ENCODE data around the gene CRISP2. TPM values are rescaled to one million over a fixed set of nuclear protein-coding genes. Genes with fewer than 3 reads are reported as not detected.

Gene CRISP2
- total RNA-seq, 1 donor from 2014 or later, result not detected

DNA sequence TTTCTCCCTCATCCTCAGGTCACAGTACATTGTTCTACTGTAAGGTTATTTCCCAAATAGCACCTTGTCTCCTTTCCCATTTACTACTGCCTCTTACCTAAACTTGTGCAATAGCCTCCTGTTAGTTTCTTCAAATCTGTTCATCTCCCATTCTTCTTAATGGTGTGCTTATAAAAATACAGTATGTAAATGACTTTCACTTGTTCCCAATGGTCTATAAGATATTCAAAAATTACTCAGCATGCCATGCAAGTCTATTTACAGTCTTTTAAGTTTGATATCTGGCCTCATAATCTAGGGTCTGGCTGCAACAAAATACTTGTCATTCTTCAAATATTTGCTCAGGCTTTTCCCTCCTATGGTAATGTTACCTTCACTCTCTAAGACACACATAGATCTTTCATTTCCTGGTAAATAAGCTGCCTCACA lies 45.2 kb downstream of the CRISP2 start:
- no peaks in the 10 kb centered on the region for H3K36me3 ChIP-seq
- no peaks in the 10 kb centered on the region for H3F3A ChIP-seq (ENCODE audit: low read depth)
- H3K9me3 ChIP-seq (ENCODE audit: low read depth), result no peaks in the 10 kb centered on the region
- H3K4me1 ChIP-seq, result no peaks in the 10 kb centered on the region
- H4K20me1 ChIP-seq (ENCODE audit: low read depth), result no peaks in the 10 kb centered on the region
- H3K4me2 ChIP-seq, result no peak overlapping the region
- TF ChIP-seq EZH2 (IDR thresholded peaks at IDR 0.05) (no peak), EZH2phosphoT487 (IDR thresholded peaks at IDR 0.05) (no peak)
- TF ChIP-seq, protein P1, sequence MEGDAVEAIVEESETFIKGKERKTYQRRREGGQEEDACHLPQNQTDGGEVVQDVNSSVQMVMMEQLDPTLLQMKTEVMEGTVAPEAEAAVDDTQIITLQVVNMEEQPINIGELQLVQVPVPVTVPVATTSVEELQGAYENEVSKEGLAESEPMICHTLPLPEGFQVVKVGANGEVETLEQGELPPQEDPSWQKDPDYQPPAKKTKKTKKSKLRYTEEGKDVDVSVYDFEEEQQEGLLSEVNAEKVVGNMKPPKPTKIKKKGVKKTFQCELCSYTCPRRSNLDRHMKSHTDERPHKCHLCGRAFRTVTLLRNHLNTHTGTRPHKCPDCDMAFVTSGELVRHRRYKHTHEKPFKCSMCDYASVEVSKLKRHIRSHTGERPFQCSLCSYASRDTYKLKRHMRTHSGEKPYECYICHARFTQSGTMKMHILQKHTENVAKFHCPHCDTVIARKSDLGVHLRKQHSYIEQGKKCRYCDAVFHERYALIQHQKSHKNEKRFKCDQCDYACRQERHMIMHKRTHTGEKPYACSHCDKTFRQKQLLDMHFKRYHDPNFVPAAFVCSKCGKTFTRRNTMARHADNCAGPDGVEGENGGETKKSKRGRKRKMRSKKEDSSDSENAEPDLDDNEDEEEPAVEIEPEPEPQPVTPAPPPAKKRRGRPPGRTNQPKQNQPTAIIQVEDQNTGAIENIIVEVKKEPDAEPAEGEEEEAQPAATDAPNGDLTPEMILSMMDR (IDR thresholded peaks at IDR 0.05), result no peak
- Mint-ChIP-seq H3K36me3 (no peaks in the 10 kb centered on the region), H3K4me3 (no peak overlapping the region), H3K4me1 (no peaks in the 10 kb centered on the region), H3K9me3 (peaks cover 9% of the 10 kb centered on the region), H3K27me3 (ENCODE audit: insufficient read depth, low read depth) (no peaks in the 10 kb centered on the region), H3K27ac (no peak overlapping the region)
- no peak overlapping the region for H3K9ac ChIP-seq
- no peak overlapping the region for H3K4me3 ChIP-seq
- no peaks in the 10 kb centered on the region for H3K27me3 ChIP-seq
- DNase-seq (ENCODE audit: low spot score), result no peak
- H2AFZ ChIP-seq (replicated peaks), result no peak overlapping the region
- H3K79me2 ChIP-seq (ENCODE audit: low read depth), result no peaks in the 10 kb centered on the region
- H3K27ac ChIP-seq, result no peak overlapping the region

DNA sequence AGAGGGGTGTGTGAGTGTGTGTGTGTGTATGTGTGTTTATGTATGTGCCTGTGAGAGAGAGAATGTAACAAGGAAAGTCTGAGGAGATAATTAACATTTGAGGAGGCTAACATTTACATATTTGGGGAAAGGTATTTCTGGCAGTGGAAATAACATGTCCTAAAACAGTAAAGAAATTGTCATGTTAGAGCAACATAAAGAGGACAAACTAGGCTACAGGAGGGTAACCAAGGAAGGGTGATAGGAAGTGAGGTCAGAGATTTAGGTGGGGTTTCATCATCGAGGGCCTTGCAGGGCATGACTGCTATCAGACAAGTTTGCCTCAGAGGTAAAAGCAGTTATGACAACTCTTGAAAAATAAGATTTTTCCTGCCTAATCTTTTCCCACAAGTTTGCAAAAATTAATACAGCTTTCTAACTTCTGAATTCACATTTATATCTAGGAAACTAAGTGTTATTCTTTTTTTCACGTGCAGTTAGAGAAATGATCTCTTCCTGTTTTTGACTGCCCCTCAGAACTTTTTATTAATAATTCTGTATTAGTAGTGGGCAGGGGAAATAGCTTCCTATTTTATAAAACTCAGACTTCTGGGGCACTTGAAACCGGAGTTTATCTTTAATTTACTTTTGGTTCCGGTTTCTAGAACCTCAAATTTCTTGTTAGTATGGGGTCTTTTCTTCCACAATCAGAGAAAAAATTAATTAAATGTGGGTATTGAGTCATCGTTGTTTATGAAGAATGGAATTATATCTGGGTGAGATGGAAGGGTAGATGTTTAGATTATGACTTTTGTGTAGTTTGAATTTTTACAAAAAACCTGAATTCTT lies 46.2 kb downstream of the CRISP2 start:
- Histone ChIP-seq H3F3A (ENCODE audit: low read depth) (no peaks in the 10 kb centered on the region), H3K9ac (no peak overlapping the region), H3K9me3 (ENCODE audit: low read depth) (no peaks in the 10 kb centered on the region), H2AFZ (replicated peaks) (peak overlapping the region; percentile 56), H3K79me2 (ENCODE audit: low read depth) (no peaks in the 10 kb centered on the region), H3K27me3 (no peaks in the 10 kb centered on the region), H3K4me2 (no peak overlapping the region), H3K27ac (no peak overlapping the region), H3K4me3 (no peak overlapping the region), H3K4me1 (no peaks in the 10 kb centered on the region), H4K20me1 (ENCODE audit: low read depth) (no peaks in the 10 kb centered on the region), H3K36me3 (no peaks in the 10 kb centered on the region)
- TF ChIP-seq, protein P1 (IDR thresholded peaks at IDR 0.05), result no peak
- no peak for TF ChIP-seq EZH2phosphoT487 (IDR thresholded peaks at IDR 0.05)
- TF ChIP-seq EZH2 (IDR thresholded peaks at IDR 0.05), result no peak
- Mint-ChIP-seq H3K36me3 (no peaks in the 10 kb centered on the region), H3K9me3 (peaks cover 6% of the 10 kb centered on the region), H3K27me3 (ENCODE audit: insufficient read depth, low read depth) (no peaks in the 10 kb centered on the region), H3K27ac (no peak overlapping the region), H3K4me3 (no peak overlapping the region), H3K4me1 (no peaks in the 10 kb centered on the region)
- no peak for DNase-seq (ENCODE audit: low spot score)

GRCh38 chr6:49666480-49666879 lies 46.9 kb downstream of the CRISP2 start:
- no peak overlapping the region for H3K27ac Mint-ChIP-seq
- Histone ChIP-seq H3K9ac (no peak overlapping the region), H3K4me2 (no peak overlapping the region), H3F3A (ENCODE audit: low read depth) (no peaks in the 10 kb centered on the region), H3K79me2 (ENCODE audit: low read depth) (no peaks in the 10 kb centered on the region), H3K4me1 (no peaks in the 10 kb centered on the region), H4K20me1 (ENCODE audit: low read depth) (no peaks in the 10 kb centered on the region), H3K27me3 (no peaks in the 10 kb centered on the region), H3K27ac (no peak overlapping the region), H3K9me3 (ENCODE audit: low read depth) (no peaks in the 10 kb centered on the region), H3K36me3 (no peaks in the 10 kb centered on the region), H2AFZ (replicated peaks) (peak overlapping the region; percentile 56), H3K4me3 (no peak overlapping the region)
- no peaks in the 10 kb centered on the region for H3K4me1 Mint-ChIP-seq
- H3K4me3 Mint-ChIP-seq, result no peak overlapping the region
- no peak for TF ChIP-seq EZH2phosphoT487 (IDR thresholded peaks at IDR 0.05)
- TF ChIP-seq, protein P1 (IDR thresholded peaks at IDR 0.05), result no peak
- TF ChIP-seq EZH2 (IDR thresholded peaks at IDR 0.05), result no peak
- H3K36me3 Mint-ChIP-seq, result no peaks in the 10 kb centered on the region
- no peak for DNase-seq (ENCODE audit: low spot score)
- peaks cover under 1% of the 10 kb centered on the region for H3K9me3 Mint-ChIP-seq
- no peaks in the 10 kb centered on the region for H3K27me3 Mint-ChIP-seq (ENCODE audit: insufficient read depth, low read depth)

Measured in neural progenitor cell (in vitro differentiated cells).